Measurements from ENCODE around the gene LRP8.

The LRP8 gene

GRCh38 chr1:53314606-53315005, 13.3 kb downstream of the LRP8 start:
- FAIRE-seq, result no peak
- no peak for DNase-seq (ENCODE audit: insufficient read length, low spot score)
- no peak for TF ChIP-seq POLR2A (IDR thresholded peaks at IDR 0.05; ENCODE audit: low read depth, low read length)
- TF ChIP-seq SPI1 (IDR thresholded peaks at IDR 0.05; ENCODE audit: low read depth, low read length), result no peak

GRCh38 chr1:53314096-53314495, 13.8 kb downstream of the LRP8 start:
- TF ChIP-seq TAF1 (IDR thresholded peaks at IDR 0.05; ENCODE audit: low read depth, low read length) (no peak), POLR2AphosphoS5 (IDR thresholded peaks at IDR 0.05; ENCODE audit: low read depth, low read length) (no peak), POU2F2 (IDR thresholded peaks at IDR 0.05; ENCODE audit: low read depth, low read length) (no peak), SPI1 (IDR thresholded peaks at IDR 0.05; ENCODE audit: low read depth, low read length) (no peak), POLR2A (IDR thresholded peaks at IDR 0.05; ENCODE audit: low read depth, low read length) (no peak), PAX5 (IDR thresholded peaks at IDR 0.05; ENCODE audit: insufficient read depth, low read length, severe bottlenecking) (no peak)
- no peak for FAIRE-seq
- DNase-seq (ENCODE audit: insufficient read length, low spot score), result no peak

GRCh38 chr1:53313556-53313955, 14.3 kb downstream of the LRP8 start:
- DNase-seq (ENCODE audit: insufficient read length, low spot score) (no peak), FAIRE-seq (no peak)
- no peak for TF ChIP-seq POU2F2 (IDR thresholded peaks at IDR 0.05; ENCODE audit: low read depth, low read length)
- TF ChIP-seq SPI1 (IDR thresholded peaks at IDR 0.05; ENCODE audit: low read depth, low read length), result no peak
- TF ChIP-seq POLR2A (IDR thresholded peaks at IDR 0.05; ENCODE audit: low read depth, low read length), result no peak
- TF ChIP-seq POLR2AphosphoS5 (IDR thresholded peaks at IDR 0.05; ENCODE audit: low read depth, low read length), result no peak
- TF ChIP-seq PAX5 (IDR thresholded peaks at IDR 0.05; ENCODE audit: insufficient read depth, low read length, severe bottlenecking), result no peak
- TF ChIP-seq TAF1 (IDR thresholded peaks at IDR 0.05; ENCODE audit: low read depth, low read length), result no peak

GRCh38 chr1:53311702-53312305, 16.1 kb downstream of the LRP8 start:
- TF ChIP-seq POLR2AphosphoS5 (IDR thresholded peaks at IDR 0.05; ENCODE audit: low read depth, low read length) (no peak), PAX5 (IDR thresholded peaks at IDR 0.05; ENCODE audit: insufficient read depth, low read length, severe bottlenecking) (no peak), TAF1 (IDR thresholded peaks at IDR 0.05; ENCODE audit: low read depth, low read length) (no peak), SPI1 (IDR thresholded peaks at IDR 0.05; ENCODE audit: low read depth, low read length) (no peak), POU2F2 (IDR thresholded peaks at IDR 0.05; ENCODE audit: low read depth, low read length) (no peak), POLR2A (IDR thresholded peaks at IDR 0.05; ENCODE audit: low read depth, low read length) (no peak)
- FAIRE-seq, result no peak
- DNase-seq (ENCODE audit: insufficient read length, low spot score), result no peak

- FAIRE-seq (no peak), DNase-seq (ENCODE audit: insufficient read length, low spot score) (no peak)
- TF ChIP-seq TAF1 (IDR thresholded peaks at IDR 0.05; ENCODE audit: low read depth, low read length) (no peak), POU2F2 (IDR thresholded peaks at IDR 0.05; ENCODE audit: low read depth, low read length) (no peak), SPI1 (IDR thresholded peaks at IDR 0.05; ENCODE audit: low read depth, low read length) (no peak), PAX5 (IDR thresholded peaks at IDR 0.05; ENCODE audit: insufficient read depth, low read length, severe bottlenecking) (no peak)
Observed at GRCh38 chr1:53310847-53311681, 16.8 kb downstream of the LRP8 start.

- TF ChIP-seq SPI1 (IDR thresholded peaks at IDR 0.05; ENCODE audit: low read depth, low read length) (no peak), POLR2AphosphoS5 (IDR thresholded peaks at IDR 0.05; ENCODE audit: low read depth, low read length) (no peak)
- DNase-seq (ENCODE audit: insufficient read length, low spot score) (no peak), FAIRE-seq (no peak)
Observed at GRCh38 chr1:53309802-53310201, 18.1 kb downstream of the LRP8 start.

- DNase-seq (ENCODE audit: insufficient read length, low spot score), result no peak
- no peak for FAIRE-seq
- no peak for TF ChIP-seq POLR2AphosphoS5 (IDR thresholded peaks at IDR 0.05; ENCODE audit: low read depth, low read length)
- no peak for TF ChIP-seq POU2F2 (IDR thresholded peaks at IDR 0.05; ENCODE audit: low read depth, low read length)
- TF ChIP-seq PAX5 (IDR thresholded peaks at IDR 0.05; ENCODE audit: insufficient read depth, low read length, severe bottlenecking), result no peak
- no peak for TF ChIP-seq SPI1 (IDR thresholded peaks at IDR 0.05; ENCODE audit: low read depth, low read length)
- TF ChIP-seq POLR2A (IDR thresholded peaks at IDR 0.05; ENCODE audit: low read depth, low read length), result no peak
- no peak for TF ChIP-seq TAF1 (IDR thresholded peaks at IDR 0.05; ENCODE audit: low read depth, low read length)
Observed at GRCh38 chr1:53308506-53308905, 19.4 kb downstream of the LRP8 start.

- FAIRE-seq (no peak), DNase-seq (ENCODE audit: insufficient read length, low spot score) (no peak)
- TF ChIP-seq POU2F2 (IDR thresholded peaks at IDR 0.05; ENCODE audit: low read depth, low read length) (no peak), POLR2A (IDR thresholded peaks at IDR 0.05; ENCODE audit: low read depth, low read length) (no peak), TAF1 (IDR thresholded peaks at IDR 0.05; ENCODE audit: low read depth, low read length) (no peak), SPI1 (IDR thresholded peaks at IDR 0.05; ENCODE audit: low read depth, low read length) (no peak), POLR2AphosphoS5 (IDR thresholded peaks at IDR 0.05; ENCODE audit: low read depth, low read length) (no peak), PAX5 (IDR thresholded peaks at IDR 0.05; ENCODE audit: insufficient read depth, low read length, severe bottlenecking) (no peak)
Observed at GRCh38 chr1:53307037-53307436, 20.8 kb downstream of the LRP8 start.

- DNase-seq (ENCODE audit: insufficient read length, low spot score) (no peak), FAIRE-seq (no peak)
- TF ChIP-seq POLR2A (IDR thresholded peaks at IDR 0.05; ENCODE audit: low read depth, low read length), result no peak
- TF ChIP-seq POLR2AphosphoS5 (IDR thresholded peaks at IDR 0.05; ENCODE audit: low read depth, low read length), result no peak
- no peak for TF ChIP-seq TAF1 (IDR thresholded peaks at IDR 0.05; ENCODE audit: low read depth, low read length)
- no peak for TF ChIP-seq PAX5 (IDR thresholded peaks at IDR 0.05; ENCODE audit: insufficient read depth, low read length, severe bottlenecking)
- TF ChIP-seq POU2F2 (IDR thresholded peaks at IDR 0.05; ENCODE audit: low read depth, low read length), result no peak
- TF ChIP-seq SPI1 (IDR thresholded peaks at IDR 0.05; ENCODE audit: low read depth, low read length), result no peak
Observed at GRCh38 chr1:53306168-53306567, 21.7 kb downstream of the LRP8 start.

- no peak for DNase-seq (ENCODE audit: insufficient read length, low spot score)
- TF ChIP-seq PAX5 (IDR thresholded peaks at IDR 0.05; ENCODE audit: insufficient read depth, low read length, severe bottlenecking), result no peak
- no peak for TF ChIP-seq POLR2AphosphoS5 (IDR thresholded peaks at IDR 0.05; ENCODE audit: low read depth, low read length)
- TF ChIP-seq SPI1 (IDR thresholded peaks at IDR 0.05; ENCODE audit: low read depth, low read length), result no peak
- TF ChIP-seq TAF1 (IDR thresholded peaks at IDR 0.05; ENCODE audit: low read depth, low read length), result no peak
- no peak for TF ChIP-seq POU2F2 (IDR thresholded peaks at IDR 0.05; ENCODE audit: low read depth, low read length)
- TF ChIP-seq POLR2A (IDR thresholded peaks at IDR 0.05; ENCODE audit: low read depth, low read length), result no peak
- FAIRE-seq, result no peak
Observed at GRCh38 chr1:53305650-53306049, 22.2 kb downstream of the LRP8 start.

All from GM12891 (cell line).